Upper lobe of right lung (tissue), 1 donor: Measurements from ENCODE around the gene TBL1X. TPM values are rescaled to one million over a fixed set of nuclear protein-coding genes. Genes with fewer than 3 reads are reported as not detected.

Source experiments
- ATAC-seq: fragments of 200-7000 bp; cut with Tn5 transposase; one replicate; pipeline ENCODE4 v1.9.1; 2020; ENCODE audit warnings: mild to moderate bottlenecking, moderate library complexity
- DNase-seq: peaks from one replicate; pipeline ENCODE4 v3.0.0-alpha.2; 2020
- H3K27ac ChIP-seq: fragments of 200-600 bp; one replicate; pipeline ENCODE4 v1.8.0; 2022
- H3K27me3 ChIP-seq: fragments of 200-600 bp; one replicate; pipeline ENCODE4 v1.8.0; 2022; ENCODE audit warnings: mild to moderate bottlenecking
- H3K36me3 ChIP-seq: fragments of 200-600 bp; one replicate; pipeline ENCODE4 v1.8.0; 2022
- H3K4me1 ChIP-seq: fragments of 200-600 bp; one replicate; pipeline ENCODE4 v1.8.0; 2022
- H3K4me3 ChIP-seq: fragments of 200-600 bp; one replicate; pipeline ENCODE4 v1.8.0; 2022; ENCODE audit warnings: mild to moderate bottlenecking
- H3K9me3 ChIP-seq: fragments of 200-600 bp; one replicate; pipeline ENCODE4 v1.8.0; 2022
- CTCF ChIP-seq: fragments of 200-600 bp; IDR thresholded peaks from one replicate; pipeline ENCODE4 v1.8.0; 2022; ENCODE audit warnings: antibody characterized with exemption
- intact Hi-C: fragments of 100-400 bp; cut with DNase I; formaldehyde crosslinking; loops from one replicate; pipeline ENCODE4 v1.11.0; 2022
- total RNA-seq: library from RNA; stranded (reverse); fragmentation: NEBNext Ultra II Directional; extraction: Animal tissue kit (Norgen Biotek cat#: 25700); gene quantifications from one replicate; pipeline ENCODE4 v1.2.1, GENCODE V29; 2021
- donor health status: DM: no; HTN: yes; CAD: no; lungs with severe emphysema.

Gene TBL1X
- total RNA-seq, 1 donor from 2014 or later, result 18.4 TPM

- no peak overlapping the region for H3K4me3 ChIP-seq
- no peak overlapping the region for H3K27ac ChIP-seq
- no peak for TF ChIP-seq CTCF
- intact Hi-C loops, result no loop called here
- no peaks in the 10 kb centered on the region for H3K9me3 ChIP-seq
- no peak for ATAC-seq
- no peak for DNase-seq
- H3K27me3 ChIP-seq, result no peaks in the 10 kb centered on the region
- no peaks in the 10 kb centered on the region for H3K36me3 ChIP-seq
- no peaks in the 10 kb centered on the region for H3K4me1 ChIP-seq
These were observed 207.1 kb downstream of the TBL1X start for GRCh38 chrX:9671998-9672397.

GRCh38 chrX:9676306-9676705 is 211.4 kb downstream of the TBL1X start:
- TF ChIP-seq CTCF, result no peak
- Histone ChIP-seq H3K27me3 (no peaks in the 10 kb centered on the region), H3K36me3 (no peaks in the 10 kb centered on the region), H3K9me3 (no peaks in the 10 kb centered on the region), H3K4me3 (no peak overlapping the region), H3K4me1 (no peaks in the 10 kb centered on the region), H3K27ac (no peak overlapping the region)
- intact Hi-C loops, result no loop called here
- no peak for ATAC-seq
- no peak for DNase-seq

- DNase-seq, result no peak
- intact Hi-C loops, result no loop called here
- no peak for TF ChIP-seq CTCF
- H3K4me3 ChIP-seq, result no peak overlapping the region
- no peaks in the 10 kb centered on the region for H3K27me3 ChIP-seq
- H3K4me1 ChIP-seq, result no peaks in the 10 kb centered on the region
- no peaks in the 10 kb centered on the region for H3K9me3 ChIP-seq
- no peak for ATAC-seq
- H3K36me3 ChIP-seq, result no peaks in the 10 kb centered on the region
- no peak overlapping the region for H3K27ac ChIP-seq
These were observed 211.9 kb downstream of the TBL1X start for GRCh38 chrX:9676738-9677097.

- H3K9me3 ChIP-seq, result no peaks in the 10 kb centered on the region
- intact Hi-C loops, result no loop called here
- ATAC-seq (peak; percentile 47), DNase-seq (no peak)
- H3K4me1 ChIP-seq, result no peaks in the 10 kb centered on the region
- H3K27ac ChIP-seq, result no peak overlapping the region
- H3K4me3 ChIP-seq, result no peak overlapping the region
- H3K27me3 ChIP-seq, result no peaks in the 10 kb centered on the region
- TF ChIP-seq CTCF, result no peak
- no peaks in the 10 kb centered on the region for H3K36me3 ChIP-seq
These were observed 212.4 kb downstream of the TBL1X start for GRCh38 chrX:9677098-9677739.

GRCh38 chrX:9678215-9678965 is 213.5 kb downstream of the TBL1X start:
- ATAC-seq (no peak), DNase-seq (no peak)
- no peak for TF ChIP-seq CTCF
- H3K27ac ChIP-seq, result no peak overlapping the region
- H3K27me3 ChIP-seq, result no peaks in the 10 kb centered on the region
- H3K9me3 ChIP-seq, result no peaks in the 10 kb centered on the region
- no peak overlapping the region for H3K4me3 ChIP-seq
- H3K4me1 ChIP-seq, result no peaks in the 10 kb centered on the region
- intact Hi-C loops, result no loop called here
- H3K36me3 ChIP-seq, result no peaks in the 10 kb centered on the region
